ENCODE measurements around the gene ZNF785. TPM values are rescaled to one million over a fixed set of nuclear protein-coding genes. Genes with fewer than 3 reads are reported as not detected.
"Not testable (repeated sequence)": the region's sequence is repeated elsewhere in the genome, so short reads cannot be mapped to it uniquely, and the experiment has no call there.

The ZNF785 gene
- total RNA-seq, 1 donor from 2014 or later: 58.4 TPM

- peaks cover 5% of the 10 kb centered on the region for H3K9me3 Mint-ChIP-seq (ENCODE audit: unreplicated experiment)
- TF ChIP-seq CTCF (IDR thresholded peaks at IDR 0.05; ENCODE audit: partially characterized antibody, unreplicated experiment): no peak
- no peak overlapping the region for H3K27ac Mint-ChIP-seq (ENCODE audit: unreplicated experiment)
- no peak overlapping the region for H3K4me3 Mint-ChIP-seq (ENCODE audit: unreplicated experiment)
- peaks cover 7% of the 10 kb centered on the region for H3K27me3 Mint-ChIP-seq (ENCODE audit: unreplicated experiment)
- H3K4me1 Mint-ChIP-seq (ENCODE audit: low read depth, unreplicated experiment): no peaks in the 10 kb centered on the region
- DNase-seq: no peak
- H3K36me3 Mint-ChIP-seq (ENCODE audit: unreplicated experiment): peaks cover 3% of the 10 kb centered on the region
Observed at GRCh38 chr16:30548416-30549253, 36.9 kb downstream of the ZNF785 start.

- H3K4me1 Mint-ChIP-seq (ENCODE audit: low read depth, unreplicated experiment): no peaks in the 10 kb centered on the region
- H3K4me3 Mint-ChIP-seq (ENCODE audit: unreplicated experiment): no peak overlapping the region
- peaks cover 5% of the 10 kb centered on the region for H3K9me3 Mint-ChIP-seq (ENCODE audit: unreplicated experiment)
- TF ChIP-seq CTCF (IDR thresholded peaks at IDR 0.05; ENCODE audit: partially characterized antibody, unreplicated experiment): no peak
- H3K27me3 Mint-ChIP-seq (ENCODE audit: unreplicated experiment): peaks cover 7% of the 10 kb centered on the region
- no peak for DNase-seq
- H3K27ac Mint-ChIP-seq (ENCODE audit: unreplicated experiment): no peak overlapping the region
- H3K36me3 Mint-ChIP-seq (ENCODE audit: unreplicated experiment): no peaks in the 10 kb centered on the region
Observed at GRCh38 chr16:30546115-30546514, 39.4 kb downstream of the ZNF785 start.

- Mint-ChIP-seq H3K36me3 (ENCODE audit: unreplicated experiment) (no peaks in the 10 kb centered on the region), H3K27ac (ENCODE audit: unreplicated experiment) (no peak overlapping the region), H3K27me3 (ENCODE audit: unreplicated experiment) (peaks cover 5% of the 10 kb centered on the region), H3K4me1 (ENCODE audit: low read depth, unreplicated experiment) (no peaks in the 10 kb centered on the region), H3K9me3 (ENCODE audit: unreplicated experiment) (peaks cover 2% of the 10 kb centered on the region), H3K4me3 (ENCODE audit: unreplicated experiment) (no peak overlapping the region)
- DNase-seq: no peak
- TF ChIP-seq CTCF (IDR thresholded peaks at IDR 0.05; ENCODE audit: partially characterized antibody, unreplicated experiment): no peak
Observed at GRCh38 chr16:30543067-30543466, 42.4 kb downstream of the ZNF785 start.

- DNase-seq: no peak
- H3K27ac Mint-ChIP-seq (ENCODE audit: unreplicated experiment): no peak overlapping the region
- TF ChIP-seq CTCF (IDR thresholded peaks at IDR 0.05; ENCODE audit: partially characterized antibody, unreplicated experiment): no peak
- no peaks in the 10 kb centered on the region for H3K9me3 Mint-ChIP-seq (ENCODE audit: unreplicated experiment)
- no peak overlapping the region for H3K4me3 Mint-ChIP-seq (ENCODE audit: unreplicated experiment)
- H3K4me1 Mint-ChIP-seq (ENCODE audit: low read depth, unreplicated experiment): no peaks in the 10 kb centered on the region
- H3K27me3 Mint-ChIP-seq (ENCODE audit: unreplicated experiment): peaks cover 3% of the 10 kb centered on the region
- H3K36me3 Mint-ChIP-seq (ENCODE audit: unreplicated experiment): no peaks in the 10 kb centered on the region
Observed at GRCh38 chr16:30541502-30542329, 43.8 kb downstream of the ZNF785 start.

GRCh38 chr16:30540916-30541464, 44.5 kb downstream of the ZNF785 start:
- H3K4me3 Mint-ChIP-seq (ENCODE audit: unreplicated experiment); H3K36me3 Mint-ChIP-seq (ENCODE audit: unreplicated experiment); H3K4me1 Mint-ChIP-seq (ENCODE audit: low read depth, unreplicated experiment); DNase-seq; H3K9me3 Mint-ChIP-seq (ENCODE audit: unreplicated experiment); H3K27me3 Mint-ChIP-seq (ENCODE audit: unreplicated experiment); H3K27ac Mint-ChIP-seq (ENCODE audit: unreplicated experiment): not testable (repeated sequence)

GRCh38 chr16:30539986-30540526, 45.4 kb downstream of the ZNF785 start:
- not testable (repeated sequence) for H3K4me1 Mint-ChIP-seq (ENCODE audit: low read depth, unreplicated experiment); H3K4me3 Mint-ChIP-seq (ENCODE audit: unreplicated experiment); H3K27me3 Mint-ChIP-seq (ENCODE audit: unreplicated experiment); H3K27ac Mint-ChIP-seq (ENCODE audit: unreplicated experiment); H3K36me3 Mint-ChIP-seq (ENCODE audit: unreplicated experiment); DNase-seq; H3K9me3 Mint-ChIP-seq (ENCODE audit: unreplicated experiment)

All from glutamatergic neuron (in vitro differentiated cells).